Mesenchymal stem cell (in vitro differentiated cells and primary cell): ENCODE results near the gene TUBA1A.

ENCODE experiments used
- DNase-seq: peaks from one replicate; pipeline ENCODE4 v3.0.0-alpha.2; 2013
- H2AFZ ChIP-seq: one replicate; pipeline ENCODE4 v1.6.1; 2013; ENCODE audit warnings: low read depth, mild to moderate bottlenecking, control low read depth, inconsistent platforms, low read length, moderate library complexity
- H2AK5ac ChIP-seq: 2 replicates; pipeline ENCODE4 v1.6.1; 2013; ENCODE audit warnings: low read length, moderate library complexity, mild to moderate bottlenecking, inconsistent platforms; ENCODE audit not compliant: severe bottlenecking
- H2BK120ac ChIP-seq: one replicate; pipeline ENCODE4 v1.6.1; 2013; ENCODE audit warnings: low read depth, mild to moderate bottlenecking, inconsistent platforms, low read length, moderate library complexity
- H2BK12ac ChIP-seq, 2 experiments: one replicate each; pipeline ENCODE4 v1.6.1; 2013; ENCODE audit warnings: inconsistent platforms in 2 of 2, low read length in 2 of 2, mild to moderate bottlenecking in 2 of 2, moderate library complexity in 2 of 2, control low read depth in 1 of 2
- H2BK15ac ChIP-seq: one replicate; pipeline ENCODE4 v1.6.1; 2013; ENCODE audit warnings: mild to moderate bottlenecking, low read depth, inconsistent platforms; ENCODE audit not compliant: poor library complexity, severe bottlenecking
- H2BK5ac ChIP-seq: 2 replicates; pipeline ENCODE4 v1.6.1; 2013; ENCODE audit warnings: low read depth, mild to moderate bottlenecking, low read length, control low read depth, inconsistent platforms; ENCODE audit not compliant: poor library complexity, severe bottlenecking
- H3K14ac ChIP-seq, 2 experiments: one replicate each; pipeline ENCODE4 v1.6.1; 2013; ENCODE audit warnings: inconsistent platforms in 2 of 2, low read length in 2 of 2, control low read depth in 1 of 2, mild to moderate bottlenecking in 1 of 2, moderate library complexity in 1 of 2
- H3K18ac ChIP-seq, 2 experiments: one replicate each; pipeline ENCODE4 v1.6.1; 2013; ENCODE audit warnings: inconsistent platforms in 2 of 2, low read length in 2 of 2, control low read depth in 1 of 2, low read depth in 1 of 2, mild to moderate bottlenecking in 1 of 2
- H3K23ac ChIP-seq, 2 experiments: one replicate each; pipeline ENCODE4 v1.6.1; 2013; ENCODE audit warnings: inconsistent platforms in 2 of 2, low read length in 2 of 2, mild to moderate bottlenecking in 2 of 2, moderate library complexity in 2 of 2, control low read depth in 1 of 2
- H3K27ac ChIP-seq: 2 replicates; pipeline ENCODE4 v1.5.1; 2013; ENCODE audit warnings: mild to moderate bottlenecking, moderate library complexity, low read length, control low read depth, inconsistent platforms; ENCODE audit not compliant: poor library complexity, severe bottlenecking
- H3K27me3 ChIP-seq, 2 experiments: 2 replicates each; pipeline versions ENCODE4 v1.6.1 to v1.7.0; 2013; ENCODE audit warnings: low read length in 2 of 2, mild to moderate bottlenecking in 2 of 2, moderate library complexity in 2 of 2, control low read depth in 1 of 2, inconsistent platforms in 1 of 2; ENCODE audit not compliant: control insufficient read depth in 1 of 2, insufficient read depth in 1 of 2
- H3K36me3 ChIP-seq, 2 experiments: 2 replicates each; pipeline versions ENCODE4 v1.6.1 to v1.7.0; 2013; ENCODE audit warnings: low read length in 2 of 2, control low read depth in 1 of 2, inconsistent platforms in 1 of 2, low read depth in 1 of 2, mild to moderate bottlenecking in 1 of 2; ENCODE audit not compliant: insufficient read depth in 2 of 2, control insufficient read depth in 1 of 2
- H3K4ac ChIP-seq, 2 experiments: one replicate each; pipeline ENCODE4 v1.6.1; 2013; ENCODE audit warnings: inconsistent platforms in 2 of 2, low read length in 2 of 2, mild to moderate bottlenecking in 2 of 2, moderate library complexity in 2 of 2, control low read depth in 1 of 2, low read depth in 1 of 2
- H3K4me1 ChIP-seq: 2 replicates; pipeline ENCODE4 v1.6.1; 2013; ENCODE audit warnings: low read depth, low read length, control low read depth; ENCODE audit not compliant: control insufficient read depth, insufficient read depth
- H3K4me2 ChIP-seq: 2 replicates; pipeline ENCODE4 v1.6.1; 2013; ENCODE audit warnings: low read length, mild to moderate bottlenecking, inconsistent platforms; ENCODE audit not compliant: poor library complexity, severe bottlenecking
- H3K4me3 ChIP-seq, 2 experiments: 2 replicates each; pipeline versions ENCODE4 v1.5.1 to v1.7.0; 2013; ENCODE audit warnings: low read length in 2 of 2, mild to moderate bottlenecking in 2 of 2, control low read depth in 1 of 2, low read depth in 1 of 2; ENCODE audit not compliant: insufficient read depth in 1 of 2
- H3K79me1 ChIP-seq: replicated peaks from 2 replicates; pipeline ENCODE4 v1.6.1; 2013; ENCODE audit warnings: mild to moderate bottlenecking, control low read depth, low read length, inconsistent platforms; ENCODE audit not compliant: poor library complexity, severe bottlenecking
- H3K9ac ChIP-seq: 2 replicates; pipeline ENCODE4 v1.7.0; 2013; ENCODE audit warnings: mild to moderate bottlenecking, low read length, moderate library complexity
- H3K9me3 ChIP-seq: 2 replicates; pipeline ENCODE4 v1.7.0; 2013; ENCODE audit warnings: mild to moderate bottlenecking, low read length; ENCODE audit not compliant: control insufficient read depth
- H4K8ac ChIP-seq: one replicate; pipeline ENCODE4 v1.6.1; 2013; ENCODE audit warnings: inconsistent platforms, mild to moderate bottlenecking, low read length, moderate library complexity
- H4K91ac ChIP-seq: one replicate; pipeline ENCODE4 v1.6.1; 2013; ENCODE audit warnings: mild to moderate bottlenecking, low read length, inconsistent platforms
- WGBS: methylation state at CpG from one replicate; pipeline ENCODE4 v1.1.7; 2013; ENCODE audit warnings: mixed read lengths; 5-methylcytosine and 5-hydroxymethylcytosine counted together

Gene TUBA1A

GRCh38 chr12:49232940-49233841, 44.3 kb upstream of the TUBA1A start:
- H3K4me2 ChIP-seq, result peak overlapping the region; percentile 4
- 47% methylated on average over 25 of the region's 25 CpGs for WGBS
- peak overlapping the region; percentile 76 for H4K8ac ChIP-seq
- peak overlapping the region; percentile 29 to 68 for H3K18ac ChIP-seq
- H3K4me3 ChIP-seq, result peak overlapping the region in 1 of 2 experiments; percentile 56
- H3K27ac ChIP-seq, result peak overlapping the region; percentile 65
- H3K14ac ChIP-seq, result no peak overlapping the region
- no peak overlapping the region for H2BK15ac ChIP-seq
- peak overlapping the region; percentile 53 for H4K91ac ChIP-seq
- peaks cover 5% of the 10 kb centered on the region for H3K79me1 ChIP-seq
- H3K27me3 ChIP-seq, result no peaks in the 10 kb centered on the region
- peak overlapping the region; percentile 18 for H2AK5ac ChIP-seq
- H2BK120ac ChIP-seq, result peak overlapping the region; percentile 55
- H3K4ac ChIP-seq, result peak overlapping the region; percentile 62 to 86
- no peak overlapping the region for H3K23ac ChIP-seq
- H2AFZ ChIP-seq, result peak overlapping the region; percentile 0
- H3K4me1 ChIP-seq, result peaks cover 14% of the 10 kb centered on the region
- no peaks in the 10 kb centered on the region for H3K36me3 ChIP-seq
- H3K9ac ChIP-seq, result peak overlapping the region; percentile 47
- peak overlapping the region; percentile 44 to 92 for H2BK12ac ChIP-seq
- DNase-seq, result peak; percentile 71
- no peaks in the 10 kb centered on the region for H3K9me3 ChIP-seq
- no peak overlapping the region for H2BK5ac ChIP-seq

GRCh38 chr12:49231878-49232655, 43.2 kb upstream of the TUBA1A start:
- Histone ChIP-seq H3K9ac (peak overlapping the region; percentile 47), H3K27ac (no peak overlapping the region), H3K79me1 (peaks cover 5% of the 10 kb centered on the region), H4K91ac (peak overlapping the region; percentile 34), H3K9me3 (no peaks in the 10 kb centered on the region), H3K4me1 (peaks cover 14% of the 10 kb centered on the region), H2AFZ (no peak overlapping the region), H3K36me3 (no peaks in the 10 kb centered on the region), H2BK15ac (no peak overlapping the region), H2BK12ac (no peak overlapping the region), H3K27me3 (no peaks in the 10 kb centered on the region), H3K18ac (peak overlapping the region; percentile 38 to 45), H2BK5ac (no peak overlapping the region), H3K4ac (peak overlapping the region in 1 of 2 experiments; percentile 49), H3K14ac (no peak overlapping the region), H2AK5ac (peak overlapping the region; percentile 34), H3K23ac (no peak overlapping the region), H4K8ac (peak overlapping the region; percentile 35), H3K4me2 (no peak overlapping the region), H2BK120ac (peak overlapping the region; percentile 8), H3K4me3 (no peak overlapping the region)
- DNase-seq, result no peak
- WGBS, result 75% methylated on average over 8 of the region's 9 CpGs

- 91% methylated on average over 3 of the region's 3 CpGs for WGBS
- no peaks in the 10 kb centered on the region for H3K36me3 ChIP-seq
- no peak overlapping the region for H4K91ac ChIP-seq
- no peak overlapping the region for H3K23ac ChIP-seq
- no peak overlapping the region for H2BK120ac ChIP-seq
- no peak for DNase-seq
- H4K8ac ChIP-seq, result no peak overlapping the region
- no peak overlapping the region for H2AK5ac ChIP-seq
- H3K14ac ChIP-seq, result no peak overlapping the region
- H3K9ac ChIP-seq, result no peak overlapping the region
- no peak overlapping the region for H2AFZ ChIP-seq
- H3K18ac ChIP-seq, result no peak overlapping the region
- H2BK12ac ChIP-seq, result no peak overlapping the region
- H3K79me1 ChIP-seq, result peaks cover 5% of the 10 kb centered on the region
- no peak overlapping the region for H3K27ac ChIP-seq
- no peaks in the 10 kb centered on the region for H3K9me3 ChIP-seq
- H3K27me3 ChIP-seq, result no peaks in the 10 kb centered on the region
- no peak overlapping the region for H3K4me3 ChIP-seq
- no peak overlapping the region for H2BK15ac ChIP-seq
- H2BK5ac ChIP-seq, result no peak overlapping the region
- no peak overlapping the region for H3K4ac ChIP-seq
- H3K4me2 ChIP-seq, result no peak overlapping the region
- peaks cover 14% of the 10 kb centered on the region for H3K4me1 ChIP-seq
Measured at GRCh38 chr12:49230805-49231194, 41.9 kb upstream of the TUBA1A start.
